Stimulated activated effector memory CD8-positive, alpha-beta T cell treated with anti-CD3 and anti-CD28 coated beads, Interleukin-12 subunit alpha, Interleukin-12 subunit beta, amount 100 ng/mL, for 72 hours (primary cell): ENCODE results near the gene UBASH3B.
A peak's percentile ranks its signal among the peaks of the same experiment; 100 is the strongest.

ENCODE experiments used
- ATAC-seq: fragments of 150-1000 bp; cut with Tn5 transposase; 2 replicates; pipeline ENCODE4 v1.10.0; 2021
- DNase-seq, 2 donors: peaks; one replicate each; pipeline ENCODE4 v3.0.0; 2021 to 2022; ENCODE audit warnings: low spot score in 2 of 2
- H3K27ac Mint-ChIP-seq: one replicate; pipeline ENCODE4 v1.8.0; 2022; ENCODE audit warnings: mild to moderate bottlenecking, mixed read lengths
- H3K36me3 Mint-ChIP-seq: one replicate; pipeline ENCODE4 v1.8.0; 2022; ENCODE audit warnings: mild to moderate bottlenecking, mixed read lengths
- H3K4me1 Mint-ChIP-seq: one replicate; pipeline ENCODE4 v1.8.0; 2022; ENCODE audit warnings: mixed read lengths
- H3K4me3 Mint-ChIP-seq: one replicate; pipeline ENCODE4 v1.8.0; 2022; ENCODE audit warnings: mild to moderate bottlenecking, mixed read lengths
- H3K9me3 Mint-ChIP-seq: one replicate; pipeline ENCODE4 v1.8.0; 2022; ENCODE audit warnings: mixed read lengths

UBASH3B gene

GRCh38 chr11:122779047-122779629 lies 123.6 kb downstream of the UBASH3B start:
- peaks cover 35% of the 10 kb centered on the region for H3K4me1 Mint-ChIP-seq
- H3K4me3 Mint-ChIP-seq = no peak overlapping the region
- DNase-seq (no peak), ATAC-seq (no peak)
- H3K27ac Mint-ChIP-seq = no peak overlapping the region
- H3K9me3 Mint-ChIP-seq = no peaks in the 10 kb centered on the region
- H3K36me3 Mint-ChIP-seq = peaks cover 69% of the 10 kb centered on the region

GRCh38 chr11:122780296-122780949 lies 124.9 kb downstream of the UBASH3B start:
- Mint-ChIP-seq H3K27ac (no peak overlapping the region), H3K4me3 (no peak overlapping the region), H3K4me1 (peaks cover 33% of the 10 kb centered on the region), H3K9me3 (no peaks in the 10 kb centered on the region), H3K36me3 (peaks cover 74% of the 10 kb centered on the region)
- DNase-seq (no peak), ATAC-seq (no peak)

- H3K4me1 Mint-ChIP-seq = peaks cover 24% of the 10 kb centered on the region
- DNase-seq (peak; percentile 70 to 87), ATAC-seq (peak; percentile 78)
- no peaks in the 10 kb centered on the region for H3K9me3 Mint-ChIP-seq
- H3K36me3 Mint-ChIP-seq = peaks cover 69% of the 10 kb centered on the region
- H3K27ac Mint-ChIP-seq = no peak overlapping the region
- no peak overlapping the region for H3K4me3 Mint-ChIP-seq
Measured at GRCh38 chr11:122781378-122782195, 126.1 kb downstream of the UBASH3B start.

GRCh38 chr11:122782222-122782621 lies 126.7 kb downstream of the UBASH3B start:
- Mint-ChIP-seq H3K4me1 (peaks cover 18% of the 10 kb centered on the region), H3K27ac (no peak overlapping the region), H3K9me3 (no peaks in the 10 kb centered on the region), H3K4me3 (no peak overlapping the region), H3K36me3 (peaks cover 63% of the 10 kb centered on the region)
- no peak for ATAC-seq
- DNase-seq = no peak

GRCh38 chr11:122784325-122784955 lies 128.9 kb downstream of the UBASH3B start:
- Mint-ChIP-seq H3K9me3 (no peaks in the 10 kb centered on the region), H3K4me1 (peaks cover 5% of the 10 kb centered on the region), H3K36me3 (peaks cover 48% of the 10 kb centered on the region), H3K4me3 (no peak overlapping the region), H3K27ac (no peak overlapping the region)
- ATAC-seq (no peak), DNase-seq (no peak)

- H3K9me3 Mint-ChIP-seq = no peaks in the 10 kb centered on the region
- H3K4me3 Mint-ChIP-seq = no peak overlapping the region
- H3K4me1 Mint-ChIP-seq = peaks cover 5% of the 10 kb centered on the region
- ATAC-seq = no peak
- no peak for DNase-seq
- H3K27ac Mint-ChIP-seq = no peak overlapping the region
- H3K36me3 Mint-ChIP-seq = peaks cover 42% of the 10 kb centered on the region
Measured at GRCh38 chr11:122785031-122785541, 129.6 kb downstream of the UBASH3B start.

- ATAC-seq = no peak
- Mint-ChIP-seq H3K36me3 (peaks cover 30% of the 10 kb centered on the region), H3K4me1 (no peaks in the 10 kb centered on the region), H3K9me3 (no peaks in the 10 kb centered on the region), H3K27ac (no peak overlapping the region), H3K4me3 (no peak overlapping the region)
- DNase-seq = no peak
Measured at GRCh38 chr11:122786896-122787295, 131.4 kb downstream of the UBASH3B start.

GRCh38 chr11:122788781-122789535 lies 133.4 kb downstream of the UBASH3B start:
- peaks cover 16% of the 10 kb centered on the region for H3K36me3 Mint-ChIP-seq
- H3K4me1 Mint-ChIP-seq = no peaks in the 10 kb centered on the region
- H3K4me3 Mint-ChIP-seq = no peak overlapping the region
- no peaks in the 10 kb centered on the region for H3K9me3 Mint-ChIP-seq
- H3K27ac Mint-ChIP-seq = no peak overlapping the region
- no peak for ATAC-seq
- DNase-seq = no peak

- no peak overlapping the region for H3K4me3 Mint-ChIP-seq
- DNase-seq (no peak), ATAC-seq (no peak)
- no peaks in the 10 kb centered on the region for H3K4me1 Mint-ChIP-seq
- peaks cover 22% of the 10 kb centered on the region for H3K36me3 Mint-ChIP-seq
- no peak overlapping the region for H3K27ac Mint-ChIP-seq
- H3K9me3 Mint-ChIP-seq = no peaks in the 10 kb centered on the region
Measured at GRCh38 chr11:122789907-122790306, 134.4 kb downstream of the UBASH3B start.

- DNase-seq = no peak
- Mint-ChIP-seq H3K9me3 (no peaks in the 10 kb centered on the region), H3K27ac (peak overlapping the region; percentile 17), H3K4me1 (peaks cover 7% of the 10 kb centered on the region), H3K4me3 (no peak overlapping the region), H3K36me3 (peaks cover 21% of the 10 kb centered on the region)
- no peak for ATAC-seq
Measured at GRCh38 chr11:122791411-122791810, 135.9 kb downstream of the UBASH3B start.

- Mint-ChIP-seq H3K4me3 (no peak overlapping the region), H3K36me3 (peaks cover 25% of the 10 kb centered on the region), H3K9me3 (no peaks in the 10 kb centered on the region), H3K4me1 (peaks cover 8% of the 10 kb centered on the region), H3K27ac (peak overlapping the region; percentile 17)
- ATAC-seq = no peak
- no peak for DNase-seq
Measured at GRCh38 chr11:122791836-122792235, 136.3 kb downstream of the UBASH3B start.

- H3K4me3 Mint-ChIP-seq = no peak overlapping the region
- H3K4me1 Mint-ChIP-seq = peaks cover 8% of the 10 kb centered on the region
- no peak overlapping the region for H3K27ac Mint-ChIP-seq
- no peaks in the 10 kb centered on the region for H3K9me3 Mint-ChIP-seq
- peaks cover 41% of the 10 kb centered on the region for H3K36me3 Mint-ChIP-seq
- DNase-seq = no peak
- ATAC-seq = no peak
Measured at GRCh38 chr11:122793515-122793914, 138.0 kb downstream of the UBASH3B start.

- DNase-seq = no peak
- Mint-ChIP-seq H3K36me3 (peaks cover 58% of the 10 kb centered on the region), H3K27ac (no peak overlapping the region), H3K4me1 (peaks cover 8% of the 10 kb centered on the region), H3K4me3 (no peak overlapping the region), H3K9me3 (no peaks in the 10 kb centered on the region)
- ATAC-seq = no peak
Measured at GRCh38 chr11:122795307-122795706, 139.8 kb downstream of the UBASH3B start.

- Mint-ChIP-seq H3K9me3 (no peaks in the 10 kb centered on the region), H3K36me3 (peaks cover 63% of the 10 kb centered on the region), H3K4me1 (peaks cover 8% of the 10 kb centered on the region), H3K4me3 (no peak overlapping the region), H3K27ac (no peak overlapping the region)
- DNase-seq (peak; percentile 56 to 84), ATAC-seq (peak; percentile 82)
Measured at GRCh38 chr11:122796128-122796717, 140.7 kb downstream of the UBASH3B start.
